Heart left ventricle (tissue), 16 donors: ENCODE measurements around the gene TINAGL1. TPM values are rescaled to one million over a fixed set of nuclear protein-coding genes. Genes with fewer than 3 reads are reported as not detected.

Experiments used
- ATAC-seq, 4 donors: fragments of 200-7000 bp; cut with Tn5 transposase; one replicate each; pipeline ENCODE4 v1.9.1; 2020 to 2022; ENCODE audit warnings: moderate library complexity in 4 of 4, mild to moderate bottlenecking in 3 of 4, moderate number of reproducible peaks in 1 of 4
- DNase-seq, 5 donors: peaks; one replicate each; pipeline ENCODE4 v3.0.0-alpha.2; 2020
- H3K27ac ChIP-seq, 12 donors: fragments of 200-600 bp; sonication (generic) in 4 of 12; one replicate each; pipeline versions ENCODE4 v1.5.0 to v1.8.0; 2016 to 2022; ENCODE audit warnings: mild to moderate bottlenecking in 2 of 12
- H3K27me3 ChIP-seq, 9 donors: fragments of 200-600 bp; sonication (generic) in 2 of 9; one replicate each; pipeline versions ENCODE4 v1.5.1 to v1.8.0; 2016 to 2022; ENCODE audit warnings: mild to moderate bottlenecking in 3 of 9
- H3K36me3 ChIP-seq, 9 donors: fragments of 200-600 bp; sonication (generic) in 2 of 9; one replicate each; pipeline versions ENCODE4 v1.5.0 to v1.8.0; 2018 to 2022; ENCODE audit warnings: mild to moderate bottlenecking in 2 of 9
- H3K4me1 ChIP-seq, 12 donors: fragments of 200-600 bp; sonication (generic) in 4 of 12; one replicate each; pipeline versions ENCODE4 v1.5.0 to v1.8.0; 2016 to 2022; ENCODE audit warnings: mild to moderate bottlenecking in 3 of 12
- H3K4me3 ChIP-seq, 12 donors: fragments of 200-600 bp; sonication (generic) in 4 of 12; one replicate each; pipeline versions ENCODE4 v1.5.0 to v1.8.0; 2017 to 2022; ENCODE audit warnings: mild to moderate bottlenecking in 9 of 12, moderate library complexity in 4 of 12
- H3K9me3 ChIP-seq, 12 donors: fragments of 200-600 bp; sonication (generic) in 4 of 12; one replicate each; pipeline versions ENCODE4 v1.5.0 to v1.8.0; 2016 to 2022; ENCODE audit warnings: mild to moderate bottlenecking in 1 of 12
- CTCF ChIP-seq, 12 donors: fragments of 200-600 bp; sonication (generic) in 4 of 12; IDR thresholded peaks; one replicate each; pipeline versions ENCODE4 v1.5.0 to v1.8.0; 2018 to 2022; ENCODE audit warnings: antibody characterized with exemption in 12 of 12, mild to moderate bottlenecking in 5 of 12
- POLR2A ChIP-seq, 2 donors: fragments of 450-650 bp; IDR thresholded peaks; one replicate each; pipeline ENCODE4 v1.6.1; 2017; ENCODE audit warnings: antibody characterized with exemption in 2 of 2, mild to moderate bottlenecking in 2 of 2, moderate library complexity in 2 of 2
- WGBS, 4 donors: extraction: QIAGEN DNeasy Blood & Tissue Kit in 2 of 4; methylation state at CpG; one replicate each; pipeline versions ENCODE4 v1.1.5 to v1.1.7; 2013 to 2018; 5-methylcytosine and 5-hydroxymethylcytosine counted together
- intact Hi-C, 10 donors: fragments of 100-400 bp; cut with DNase I; formaldehyde crosslinking; loops; one replicate each; pipeline versions ENCODE4 v1.11.1 to v1.14.2; 2022
- polyA plus RNA-seq, 2 donors: library from polyadenylated mRNA; stranded (reverse); fragments of 200-250 nt; gene quantifications; one replicate each; pipeline ENCODE4 v1.2.3, GENCODE V29; 2013
- total RNA-seq, 9 donors: library from RNA; depleted of rRNA in 2 of 9; stranded (reverse); fragments of >200 nt in 2 of 9; fragmentation: NEBNext Ultra II Directional in 3 of 9; extraction: Animal tissue kit (Norgen Biotek cat#: 25700) in 3 of 9; gene quantifications; one replicate each; pipeline versions ENCODE4 v1.1.0 to v1.2.4, GENCODE V29; 2016 to 2023
- donor health status: ischemic (EF 13 %, LVEDD 7.1; RV severe dilation, severe dysfunction).
- donor health status: healthy with polysubstance abuse.
- donor health status: DM: no; HTN: yes; CAD: no.
- donor health status: DM: no; HTN: no; CAD: no.
- donor health status: ischemic (EF 25% LVEDD 6.9; RV normal size, moderate dysfunction).
- donor health status: ischemic (EF 25% LVEDD 5.7; RV mildly dilated, moderate dysfunction).
- donor health status: healthy.
- donor health status: DM: yes; HTN: yes; CAD: no.
- donor health status: ischemic (EF 35%, LVEDD 5.7; RV mildly dilated, moderate dysfunction).
- donor health status: nonischemic (EF 11% LVEDD 7.7; RV severe dilation, severe dysfunction).
- donor health status: DM: yes; HTN: yes; CAD: no.
- donor health status: PGD.
- donor health status: ischemic (EF 29% LVEDD 5.4; RV normal size, mild dysfunction).
- donor health status: nonischemic (EF 23%, LVEDD 6.1; RV moderate dilation, normal function).

Gene TINAGL1
- total and polyA plus RNA-seq, 11 donors = 136 to 697 (median 204) TPM

DNA sequence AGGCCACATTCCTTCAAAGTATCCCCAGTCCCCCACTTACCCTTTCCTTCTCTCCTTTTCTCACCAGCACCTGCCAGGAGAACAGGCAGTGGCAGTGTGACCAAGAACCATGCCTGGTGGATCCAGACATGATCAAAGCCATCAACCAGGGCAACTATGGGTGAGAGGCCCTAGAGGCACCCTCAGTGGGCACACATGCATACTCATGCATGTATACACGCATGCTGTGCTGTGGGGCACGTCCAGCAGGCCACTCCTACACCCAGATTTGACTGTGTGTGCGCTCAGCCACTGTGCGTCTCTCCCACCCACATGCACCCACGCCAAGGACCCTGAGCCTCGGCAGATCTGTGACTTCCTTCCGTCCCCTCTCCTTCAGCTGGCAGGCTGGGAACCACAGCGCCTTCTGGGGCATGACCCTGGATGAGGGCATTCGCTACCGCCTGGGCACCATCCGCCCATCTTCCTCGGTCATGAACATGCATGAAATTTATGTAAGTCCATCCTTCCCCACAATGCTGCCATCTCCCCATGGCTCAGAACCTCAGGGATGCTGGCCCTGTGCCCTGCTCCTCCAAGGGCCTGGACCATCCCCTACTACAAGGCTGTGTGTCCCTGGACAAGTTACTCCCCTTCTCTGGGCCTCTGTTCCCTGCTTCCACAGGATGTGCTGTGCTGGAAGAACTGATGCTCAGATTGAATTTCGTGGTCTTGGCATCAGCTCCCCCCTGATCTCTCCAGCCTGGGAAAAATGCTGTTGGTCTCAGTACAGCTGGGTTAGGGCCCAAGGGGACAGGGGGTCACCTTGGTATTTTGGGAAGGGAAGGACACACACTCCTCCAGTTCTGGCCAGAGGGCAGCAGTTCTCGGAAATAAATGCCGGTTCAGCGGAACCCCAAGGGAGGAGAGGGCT is 7.0 kb downstream of the TINAGL1 start:
- Histone ChIP-seq H3K4me1 (peaks cover 27 to 94% (median 83%) of the 10 kb centered on the region in 12 donors), H3K27ac (peak overlapping the region; percentile 64 to 98 (median 90)), H3K36me3 (peaks cover 0 to 59% (median 41%) of the 10 kb centered on the region in 9 donors), H3K4me3 (peak overlapping the region in 8 of 12 donors; percentile 3 to 89 (median 28)), H3K27me3 (peaks cover 0 to 5% (median 0%) of the 10 kb centered on the region in 9 donors), H3K9me3 (no peaks in the 10 kb centered on the region)
- DNase-seq (peak; percentile 60 to 78 (median 72)), ATAC-seq (peak in 3 of 4 donors; percentile 2 to 12 (median 6))
- WGBS, 4 donors = 50 to 64% (median 59%) methylated on average over 13 to 16 of the region's 16 CpGs
- TF ChIP-seq POLR2A (IDR thresholded peaks at IDR 0.05) = no peak
- intact Hi-C loops = no loop called here

DNA sequence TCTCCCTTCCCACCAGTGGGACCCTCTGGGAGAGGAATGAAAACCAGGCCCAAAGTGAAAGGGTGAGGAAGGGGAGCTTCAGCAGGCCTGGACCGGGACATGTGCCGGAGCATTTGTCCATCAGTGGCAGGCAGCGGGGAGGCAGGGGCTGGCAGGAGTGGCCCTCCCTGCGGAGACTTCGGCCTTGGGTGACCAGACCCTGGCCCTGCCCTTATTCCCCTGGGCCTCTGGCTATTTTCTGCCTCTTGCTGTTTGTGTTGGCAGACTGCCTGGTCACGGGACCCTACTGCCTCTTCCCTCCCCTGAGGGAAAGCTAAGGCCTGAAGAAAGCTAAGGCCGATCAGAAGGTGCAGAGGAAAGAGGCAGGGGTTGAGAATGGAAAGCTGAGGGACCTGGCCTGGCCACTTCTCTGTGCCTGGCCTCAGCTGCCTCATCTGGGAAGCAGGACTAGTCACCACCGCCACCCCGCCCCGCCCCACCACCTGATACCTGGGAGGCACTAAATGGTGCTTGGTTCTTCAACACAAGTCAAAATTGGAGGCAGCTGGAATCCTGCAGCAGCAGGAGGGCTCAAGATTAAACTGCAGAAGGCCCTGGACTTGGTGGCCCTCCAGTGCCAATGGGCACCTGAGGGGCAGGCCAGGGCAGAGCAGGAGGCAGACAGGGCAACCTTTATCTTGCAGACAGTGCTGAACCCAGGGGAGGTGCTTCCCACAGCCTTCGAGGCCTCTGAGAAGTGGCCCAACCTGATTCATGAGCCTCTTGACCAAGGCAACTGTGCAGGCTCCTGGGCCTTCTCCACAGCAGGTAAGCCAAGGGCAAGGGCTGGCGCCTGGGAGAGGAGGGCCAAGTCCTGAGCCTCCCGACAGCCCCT is 7.9 kb downstream of the TINAGL1 start:
- peaks cover 0 to 56% (median 41%) of the 10 kb centered on the region in 9 donors for H3K36me3 ChIP-seq
- intact Hi-C loops = no loop called here
- DNase-seq (peak; percentile 89 to 95 (median 93)), ATAC-seq (peak; percentile 52 to 69 (median 62))
- peaks cover 29 to 100% (median 88%) of the 10 kb centered on the region in 12 donors for H3K4me1 ChIP-seq
- WGBS, 4 donors = 33 to 40% (median 36%) methylated on average over 11 to 13 of the region's 13 CpGs
- peak overlapping the region; percentile 64 to 98 (median 90) for H3K27ac ChIP-seq
- no peaks in the 10 kb centered on the region for H3K9me3 ChIP-seq
- peak overlapping the region in 9 of 12 donors; percentile 3 to 89 (median 28) for H3K4me3 ChIP-seq
- TF ChIP-seq POLR2A (IDR thresholded peaks at IDR 0.05) (peak in 1 of 2 donors; percentile 54), CTCF (IDR thresholded peaks at IDR 0.05) (no peak)
- peaks cover 0 to 11% (median 0%) of the 10 kb centered on the region in 9 donors for H3K27me3 ChIP-seq

DNA sequence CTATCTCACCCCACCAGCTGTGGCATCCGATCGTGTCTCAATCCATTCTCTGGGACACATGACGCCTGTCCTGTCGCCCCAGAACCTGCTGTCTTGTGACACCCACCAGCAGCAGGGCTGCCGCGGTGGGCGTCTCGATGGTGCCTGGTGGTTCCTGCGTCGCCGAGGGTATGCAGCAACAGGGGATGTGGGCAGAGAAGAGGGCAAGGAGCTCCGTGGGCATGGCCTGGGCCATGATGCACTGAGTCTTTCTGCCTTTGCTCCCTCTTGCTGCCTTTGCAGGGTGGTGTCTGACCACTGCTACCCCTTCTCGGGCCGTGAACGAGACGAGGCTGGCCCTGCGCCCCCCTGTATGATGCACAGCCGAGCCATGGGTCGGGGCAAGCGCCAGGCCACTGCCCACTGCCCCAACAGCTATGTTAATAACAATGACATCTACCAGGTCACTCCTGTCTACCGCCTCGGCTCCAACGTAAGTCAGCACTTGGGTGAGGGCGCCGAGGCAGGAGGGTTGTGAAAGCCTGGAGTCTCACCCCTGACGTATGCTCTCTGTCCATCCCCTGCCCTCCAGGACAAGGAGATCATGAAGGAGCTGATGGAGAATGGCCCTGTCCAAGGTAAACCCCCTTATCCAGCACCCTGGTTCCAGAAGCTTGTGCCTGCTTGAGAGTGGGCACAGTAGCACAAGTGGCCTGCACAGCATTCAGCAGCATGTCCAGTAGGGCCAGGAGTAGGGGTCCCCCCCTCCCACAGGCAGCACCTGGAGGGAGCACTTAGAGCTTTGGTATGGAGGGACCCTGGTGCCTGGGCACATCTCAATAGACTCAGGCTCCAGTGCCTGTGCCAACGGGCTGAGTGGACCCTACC is 8.8 kb downstream of the TINAGL1 start:
- no peaks in the 10 kb centered on the region for H3K9me3 ChIP-seq
- H3K27me3 ChIP-seq = peaks cover 0 to 11% (median 0%) of the 10 kb centered on the region in 9 donors
- H3K27ac ChIP-seq = peak overlapping the region; percentile 64 to 98 (median 90)
- WGBS, 4 donors = 82 to 85% (median 83%) methylated on average over 23 to 27 of the region's 27 CpGs
- no peak for ATAC-seq
- H3K4me1 ChIP-seq = peaks cover 29 to 100% (median 88%) of the 10 kb centered on the region in 12 donors
- peak overlapping the region in 8 of 12 donors; percentile 10 to 89 (median 29) for H3K4me3 ChIP-seq
- intact Hi-C loops = no loop called here
- TF ChIP-seq POLR2A (IDR thresholded peaks at IDR 0.05) (no peak), CTCF (IDR thresholded peaks at IDR 0.05) (no peak)
- peaks cover 0 to 54% (median 41%) of the 10 kb centered on the region in 9 donors for H3K36me3 ChIP-seq
- no peak for DNase-seq
